ENCODE results near the gene DDX1.
"Not testable (repeated sequence)": the region's sequence is repeated elsewhere in the genome, so short reads cannot be mapped to it uniquely, and the experiment has no call there.

The DDX1 gene

GRCh38 chr2:15678909-15679308 lies 87.2 kb downstream of the DDX1 start:
- no peak for DNase-seq

GRCh38 chr2:15679386-15679924 lies 87.8 kb downstream of the DDX1 start:
- no peak for DNase-seq

GRCh38 chr2:15680132-15680531 lies 88.5 kb downstream of the DDX1 start:
- not testable (repeated sequence) for DNase-seq
